Measurements from ENCODE around the gene PAXX.

DNA sequence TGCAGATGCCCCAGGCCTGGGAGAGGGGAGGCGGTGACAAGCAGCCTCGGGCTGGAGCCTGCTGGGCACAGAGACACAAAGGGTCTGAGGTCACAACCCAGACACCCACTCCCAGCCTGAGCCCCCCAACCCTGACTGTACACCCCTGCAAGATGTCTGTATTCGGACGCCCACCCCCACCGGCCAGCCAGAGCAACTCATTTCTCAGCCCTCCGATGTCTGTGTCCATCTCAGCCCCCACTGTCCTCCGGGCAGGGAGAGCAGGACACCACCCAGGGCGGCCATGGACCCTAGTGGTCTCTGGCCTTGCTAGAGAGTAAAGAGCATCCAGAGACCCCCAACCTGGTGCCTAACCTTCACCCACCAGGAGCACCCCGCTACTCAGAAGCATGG is 36.3 kb upstream of the PAXX start:
- TF ChIP-seq CTCF (IDR thresholded peaks at IDR 0.05), result no peak
- TF ChIP-seq POLR2A (IDR thresholded peaks at IDR 0.05), result no peak
